A673 (cell line): ENCODE measurements around the gene PPP1R8. TPM values are rescaled to one million over a fixed set of nuclear protein-coding genes. Genes with fewer than 3 reads are reported as not detected.

ENCODE experiments used
- BruUV-seq: library from RNA; stranded (reverse); fragments of 400-500 nt; replicated peaks from 2 replicates; lab custom pipeline; 2021; lab: Mats Ljungman, UMichigan
- CTCF ChIA-PET: fragments of 300-600 bp; sonication (Branson Sonifier 250); formaldehyde crosslinking; loops from one replicate; lab custom pipeline; 2022; ENCODE audit warnings: antibody characterized with exemption; lab: Charles Lee
- POLR2A ChIA-PET: fragments of 300-600 bp; sonication (Branson Sonifier 250); formaldehyde crosslinking; loops from one replicate; lab custom pipeline; 2022; ENCODE audit warnings: antibody characterized with exemption; ENCODE audit not compliant: low non-redundant PET; lab: Charles Lee
- DNase-seq: peaks from one replicate; pipeline ENCODE4 v3.0.0-alpha.2; 2015; ENCODE audit warnings: low spot score
- H3K27ac ChIP-seq: fragments of 200-600 bp; sonication (generic); 2 replicates; pipeline ENCODE4 v1.5.1; 2016; ENCODE audit warnings: mixed run types, low read depth, mild to moderate bottlenecking, mixed read lengths, antibody characterized with exemption, low read length; ENCODE audit not compliant: poor library complexity, severe bottlenecking
- H3K27me3 ChIP-seq: fragments of 200-600 bp; sonication (generic); replicated peaks from 2 replicates; pipeline ENCODE4 v1.6.1; 2017; ENCODE audit warnings: mixed run types, low read depth, mild to moderate bottlenecking, mixed read lengths, antibody characterized with exemption, low read length; ENCODE audit not compliant: insufficient read depth, poor library complexity
- H3K36me3 ChIP-seq: fragments of 200-600 bp; sonication (generic); 2 replicates; pipeline ENCODE4 v1.6.1; 2016; ENCODE audit warnings: mixed run types, mild to moderate bottlenecking, mixed read lengths, antibody characterized with exemption, low read length; ENCODE audit not compliant: insufficient read depth, poor library complexity, severe bottlenecking
- H3K4me1 ChIP-seq: fragments of 200-600 bp; sonication (generic); 2 replicates; pipeline ENCODE4 v1.6.1; 2017; ENCODE audit warnings: mixed run types, mild to moderate bottlenecking, mixed read lengths, antibody characterized with exemption, low read length; ENCODE audit not compliant: insufficient read depth, poor library complexity, severe bottlenecking
- H3K4me3 ChIP-seq: fragments of 200-600 bp; sonication (generic); 2 replicates; pipeline ENCODE4 v1.5.1; 2016; ENCODE audit warnings: low read depth, mixed run types, mild to moderate bottlenecking, mixed read lengths, low read length; ENCODE audit not compliant: poor library complexity, severe bottlenecking
- H3K9me3 ChIP-seq: fragments of 200-600 bp; sonication (generic); 2 replicates; pipeline ENCODE4 v1.6.1; 2016; ENCODE audit warnings: mixed run types, low read depth, mild to moderate bottlenecking, mixed read lengths, antibody characterized with exemption, low read length; ENCODE audit not compliant: poor library complexity, severe bottlenecking
- CTCF ChIP-seq: fragments of 300-800, 200-600 bp; sonication (generic); conservative IDR thresholded peaks from 2 replicates; pipeline ENCODE4 v1.5.1; 2017; ENCODE audit warnings: low read depth, mild to moderate bottlenecking, antibody characterized with exemption, low read length, moderate library complexity, mixed read lengths
- EZH2 ChIP-seq: fragments of 200-600 bp; sonication (generic); IDR thresholded peaks from 2 replicates; pipeline ENCODE4 v1.6.1; 2017; ENCODE audit warnings: borderline replicate concordance, low read depth, mild to moderate bottlenecking, mixed read lengths, antibody characterized with exemption, low read length; ENCODE audit not compliant: poor library complexity, severe bottlenecking
- intact Hi-C: fragments of 100-400 bp; cut with micrococcal nuclease; formaldehyde crosslinking; loops from one replicate; pipeline ENCODE4 v1.10.0; 2022; ENCODE audit not compliant: unreplicated experiment
- total RNA-seq: library from RNA; stranded (reverse); gene quantifications from 2 replicates; pipeline ENCODE4 v1.2.3, GENCODE V29; 2021

PPP1R8 gene
- total RNA-seq, 1 experiment from 2014 or later, result 60.9 TPM

GRCh38 chr1:27865821-27866220, 35.2 kb downstream of the PPP1R8 start:
- ChIA-PET CTCF (interaction anchor here (0.6 kb wide), 1 partner anchor 247 kb away, joined by 8 read pairs; no protein-coding TSS in a partner anchor), POLR2A (no interaction called here)
- intact Hi-C loops, result no loop called here
- BruUV-seq, result no TSS peak
- no peaks in the 10 kb centered on the region for H3K4me1 ChIP-seq
- H3K27me3 ChIP-seq, result no peaks in the 10 kb centered on the region
- H3K4me3 ChIP-seq, result no peak overlapping the region
- no peaks in the 10 kb centered on the region for H3K36me3 ChIP-seq
- no peak for DNase-seq
- H3K27ac ChIP-seq, result no peak overlapping the region
- TF ChIP-seq CTCF (no peak), EZH2 (no peak)
- H3K9me3 ChIP-seq, result no peaks in the 10 kb centered on the region

GRCh38 chr1:27868556-27868931, 38.0 kb downstream of the PPP1R8 start:
- Histone ChIP-seq H3K27me3 (no peaks in the 10 kb centered on the region), H3K4me1 (no peaks in the 10 kb centered on the region), H3K9me3 (no peaks in the 10 kb centered on the region), H3K36me3 (no peaks in the 10 kb centered on the region), H3K4me3 (no peak overlapping the region), H3K27ac (no peak overlapping the region)
- no TSS peak for BruUV-seq
- TF ChIP-seq EZH2 (no peak), CTCF (no peak)
- DNase-seq, result no peak
- POLR2A ChIA-PET, result no interaction called here
- intact Hi-C loops, result no loop called here
- CTCF ChIA-PET, result no interaction called here

GRCh38 chr1:27868932-27869718, 38.5 kb downstream of the PPP1R8 start:
- DNase-seq, result no peak
- ChIA-PET POLR2A (no interaction called here), CTCF (no interaction called here)
- Histone ChIP-seq H3K4me1 (no peaks in the 10 kb centered on the region), H3K27ac (no peak overlapping the region), H3K36me3 (no peaks in the 10 kb centered on the region), H3K27me3 (no peaks in the 10 kb centered on the region), H3K4me3 (no peak overlapping the region), H3K9me3 (no peaks in the 10 kb centered on the region)
- BruUV-seq, result no TSS peak
- no peak for TF ChIP-seq CTCF
- TF ChIP-seq EZH2, result no peak
- intact Hi-C loops, result no loop called here
